Osteoblast (primary cell): Measurements from ENCODE around the gene ALDH3A1. TPM values are rescaled to one million over a fixed set of nuclear protein-coding genes. Genes with fewer than 3 reads are reported as not detected.

ENCODE experiments used
- DNase-seq: peaks from one replicate; pipeline ENCODE4 v3.0.0; 2011; ENCODE audit warnings: low spot score, mixed read lengths; ENCODE audit not compliant: insufficient read length; ENCODE audit errors: missing footprints
- H2AFZ ChIP-seq: 2 replicates; pipeline ENCODE4 v1.6.0; 2011; ENCODE audit warnings: mild to moderate bottlenecking, low read length
- H3K27ac ChIP-seq: 2 replicates; pipeline ENCODE4 v1.5.1; 2011; ENCODE audit warnings: mild to moderate bottlenecking, low read depth, low read length, moderate library complexity
- H3K27me3 ChIP-seq: 2 replicates; pipeline ENCODE4 v1.6.0; 2012; ENCODE audit warnings: mild to moderate bottlenecking, control low read depth, inconsistent platforms, low read length, moderate library complexity; ENCODE audit not compliant: insufficient read depth
- H3K36me3 ChIP-seq: 2 replicates; pipeline ENCODE4 v1.5.1; 2011; ENCODE audit warnings: mild to moderate bottlenecking, low read length, control low read depth, moderate library complexity; ENCODE audit not compliant: insufficient read depth
- H3K4me1 ChIP-seq: 2 replicates; pipeline ENCODE4 v1.5.1; 2011; ENCODE audit warnings: mild to moderate bottlenecking, low read length, control low read depth, moderate library complexity; ENCODE audit not compliant: insufficient read depth
- H3K4me2 ChIP-seq: 2 replicates; pipeline ENCODE4 v1.6.0; 2011; ENCODE audit warnings: mild to moderate bottlenecking, low read length; ENCODE audit not compliant: insufficient read depth
- H3K4me3 ChIP-seq: fragments of 200-600 bp; sonication (generic); 3 replicates; pipeline ENCODE4 v1.5.1; 2012; ENCODE audit warnings: mild to moderate bottlenecking, low read length, inconsistent platforms; ENCODE audit not compliant: insufficient read depth
- H3K79me2 ChIP-seq: 2 replicates; pipeline ENCODE4 v1.6.0; 2012; ENCODE audit warnings: mild to moderate bottlenecking, low read length, control low read depth, inconsistent platforms; ENCODE audit not compliant: insufficient read depth
- H3K9me3 ChIP-seq: 2 replicates; pipeline ENCODE4 v1.5.1; 2011; ENCODE audit warnings: low read depth, low read length, control low read depth
- H4K20me1 ChIP-seq: 2 replicates; pipeline ENCODE4 v1.6.0; 2012; ENCODE audit warnings: mild to moderate bottlenecking, low read length, control low read depth; ENCODE audit not compliant: insufficient read depth
- CTCF ChIP-seq: IDR thresholded peaks from 2 replicates; pipeline ENCODE4 v1.5.1; 2011; ENCODE audit warnings: mild to moderate bottlenecking, low read depth, low read length, moderate library complexity; ENCODE audit errors: extremely low read depth
- total RNA-seq: library from RNA; depleted of rRNA; stranded (reverse); fragments of >200 nt; gene quantifications from 2 replicates; pipeline ENCODE4 v1.2.3, GENCODE V29; 2012

The ALDH3A1 gene
- total RNA-seq, 1 donor = under 0.01 TPM

GRCh38 chr17:19763416-19763815, 15.3 kb upstream of the ALDH3A1 start:
- H2AFZ ChIP-seq = no peak overlapping the region
- no peaks in the 10 kb centered on the region for H3K9me3 ChIP-seq
- no peaks in the 10 kb centered on the region for H3K27me3 ChIP-seq
- DNase-seq = no peak
- H3K4me3 ChIP-seq = no peak overlapping the region
- TF ChIP-seq CTCF = no peak
- peaks cover 4% of the 10 kb centered on the region for H3K4me1 ChIP-seq
- H3K79me2 ChIP-seq = no peaks in the 10 kb centered on the region
- no peak overlapping the region for H3K27ac ChIP-seq
- H4K20me1 ChIP-seq = no peaks in the 10 kb centered on the region
- no peaks in the 10 kb centered on the region for H3K36me3 ChIP-seq
- no peak overlapping the region for H3K4me2 ChIP-seq

GRCh38 chr17:19762515-19762961, 14.4 kb upstream of the ALDH3A1 start:
- DNase-seq = peak; percentile 97
- TF ChIP-seq CTCF = peak; percentile 88
- H3K36me3 ChIP-seq = no peaks in the 10 kb centered on the region
- no peaks in the 10 kb centered on the region for H3K27me3 ChIP-seq
- H3K4me2 ChIP-seq = peak overlapping the region; percentile 67
- peaks cover 4% of the 10 kb centered on the region for H3K4me1 ChIP-seq
- H3K27ac ChIP-seq = no peak overlapping the region
- peak overlapping the region; percentile 25 for H3K4me3 ChIP-seq
- no peaks in the 10 kb centered on the region for H4K20me1 ChIP-seq
- no peaks in the 10 kb centered on the region for H3K79me2 ChIP-seq
- peak overlapping the region; percentile 92 for H2AFZ ChIP-seq
- no peaks in the 10 kb centered on the region for H3K9me3 ChIP-seq

- TF ChIP-seq CTCF = no peak
- Histone ChIP-seq H4K20me1 (no peaks in the 10 kb centered on the region), H2AFZ (no peak overlapping the region), H3K27ac (no peak overlapping the region), H3K27me3 (no peaks in the 10 kb centered on the region), H3K36me3 (no peaks in the 10 kb centered on the region), H3K79me2 (no peaks in the 10 kb centered on the region), H3K4me1 (peaks cover 4% of the 10 kb centered on the region), H3K4me3 (no peak overlapping the region), H3K9me3 (no peaks in the 10 kb centered on the region), H3K4me2 (no peak overlapping the region)
- DNase-seq = no peak
Observed at GRCh38 chr17:19760746-19761145, 12.6 kb upstream of the ALDH3A1 start.

- no peaks in the 10 kb centered on the region for H3K9me3 ChIP-seq
- no peaks in the 10 kb centered on the region for H3K27me3 ChIP-seq
- DNase-seq = peak; percentile 66
- no peak overlapping the region for H3K27ac ChIP-seq
- peaks cover 4% of the 10 kb centered on the region for H3K4me1 ChIP-seq
- no peaks in the 10 kb centered on the region for H3K79me2 ChIP-seq
- no peak overlapping the region for H3K4me3 ChIP-seq
- TF ChIP-seq CTCF = no peak
- no peaks in the 10 kb centered on the region for H4K20me1 ChIP-seq
- no peak overlapping the region for H3K4me2 ChIP-seq
- no peak overlapping the region for H2AFZ ChIP-seq
- no peaks in the 10 kb centered on the region for H3K36me3 ChIP-seq
Observed at GRCh38 chr17:19759568-19760549, 11.8 kb upstream of the ALDH3A1 start.
